K562 (cell line): ENCODE measurements around the gene STK32C.

Experiments used
- CTCF ChIP-seq, 3 experiments: IDR thresholded peaks in 2 of 3; conservative IDR thresholded peaks in 1 of 3; 2 replicates each; pipeline ENCODE4 v1.5.1; 2011 to 2012; ENCODE audit warnings: low read length in 3 of 3, mild to moderate bottlenecking in 3 of 3, control low read depth in 2 of 3, improper control_type of control experiment in 1 of 3, inconsistent platforms in 1 of 3, low read depth in 1 of 3, mixed read lengths in 1 of 3, moderate library complexity in 1 of 3; ENCODE audit not compliant: insufficient read depth in 2 of 3
- ELK1 ChIP-seq: sonication (generic); formaldehyde crosslinking; IDR thresholded peaks from 2 replicates; pipeline ENCODE4 v1.8.1; 2022; ENCODE audit warnings: missing genetic modification reagents
- EP300 ChIP-seq: IDR thresholded peaks from 2 replicates; pipeline ENCODE4 v1.6.1; 2012; ENCODE audit warnings: low read length, improper control_type of control experiment
- HDAC8 ChIP-seq: fragments of 450-650 bp; IDR thresholded peaks from 2 replicates; pipeline ENCODE4 v1.6.1; 2016; ENCODE audit warnings: mild to moderate bottlenecking, missing genetic modification characterization, moderate library complexity, missing compliant biosample characterization
- KDM1A ChIP-seq, 2 experiments: fragments of 450-650 bp; IDR thresholded peaks; 2 replicates each; pipeline ENCODE4 v1.6.1; 2016; ENCODE audit warnings: mild to moderate bottlenecking in 2 of 2
- KLF16 ChIP-seq: IDR thresholded peaks from 2 replicates; pipeline ENCODE4 v1.6.1; 2016; ENCODE audit warnings: antibody characterized with exemption
- MAFK ChIP-seq: IDR thresholded peaks from 2 replicates; pipeline ENCODE4 v1.6.1; 2011; ENCODE audit warnings: low read length, improper control_type of control experiment
- NBN ChIP-seq: fragments of 450-650 bp; IDR thresholded peaks from 2 replicates; pipeline ENCODE4 v1.6.1; 2016; ENCODE audit warnings: low read depth, mild to moderate bottlenecking
- USF2 ChIP-seq: sonication (generic); formaldehyde crosslinking; IDR thresholded peaks from 2 replicates; pipeline ENCODE4 v1.5.0; 2020; ENCODE audit warnings: missing genetic modification reagents
- ZHX1 ChIP-seq: fragments of 150-350 bp; conservative IDR thresholded peaks from 2 replicates; pipeline ENCODE4 v1.6.1; 2014; ENCODE audit warnings: low read length
- ZNF23 ChIP-seq: fragments of 250-450 bp; sonication (Bioruptor Pico); IDR thresholded peaks from 2 replicates; pipeline ENCODE4 v1.4.0; 2020; ENCODE audit warnings: mild to moderate bottlenecking
- ZNF280A ChIP-seq: fragments of 450-650 bp; IDR thresholded peaks from 2 replicates; pipeline ENCODE4 v1.6.1; 2018; ENCODE audit warnings: mild to moderate bottlenecking, low read depth; ENCODE audit not compliant: partially characterized antibody
- ZNF445 ChIP-seq: fragments of 250-450 bp; sonication (Bioruptor Pico); IDR thresholded peaks from 2 replicates; pipeline ENCODE4 v1.4.0; 2020; ENCODE audit warnings: low read depth, mild to moderate bottlenecking, moderate library complexity
- ZNF561 ChIP-seq: fragments of 450-650 bp; formaldehyde crosslinking; conservative IDR thresholded peaks from 2 replicates; pipeline ENCODE4 v1.4.0; 2020; ENCODE audit warnings: mild to moderate bottlenecking, moderate library complexity

GRCh38 chr10:132306864-132307751 is 642 bp downstream of the STK32C start:
- TF ChIP-seq ZNF23 (no peak), ZHX1 (no peak), MAFK (no peak), CTCF (IDR thresholded peaks at IDR 0.05 in 2 of 3, conservative IDR thresholded peaks at IDR 0.05 in 1 of 3; ENCODE audit: insufficient read depth in 2 of 3, low read depth in 1 of 3, low read length in 3 of 3) (no peak), NBN (no peak), KDM1A (IDR thresholded peaks at IDR 0.05) (no peak), EP300 (no peak), ELK1 (CRISPR knock-in tag) (no peak), ZNF280A (no peak), USF2 (CRISPR knock-in tag) (no peak), ZNF561 (no peak), ZNF445 (CRISPR knock-in tag) (no peak), KLF16 (no peak), HDAC8 (tag) (no peak)
